HG02870 (cell line): Measurements from ENCODE around the gene MACO1.
"Not testable (repeated sequence)": the region's sequence is repeated elsewhere in the genome, so short reads cannot be mapped to it uniquely, and the experiment has no call there.

Experiments
- ATAC-seq: cut with Tn5 transposase; IDR thresholded peaks from one replicate; pipeline ENCODE4 v1.9.1; 2021; ENCODE audit warnings: mild to moderate bottlenecking, moderate library complexity; ENCODE audit not compliant: unreplicated experiment

The MACO1 gene

DNA sequence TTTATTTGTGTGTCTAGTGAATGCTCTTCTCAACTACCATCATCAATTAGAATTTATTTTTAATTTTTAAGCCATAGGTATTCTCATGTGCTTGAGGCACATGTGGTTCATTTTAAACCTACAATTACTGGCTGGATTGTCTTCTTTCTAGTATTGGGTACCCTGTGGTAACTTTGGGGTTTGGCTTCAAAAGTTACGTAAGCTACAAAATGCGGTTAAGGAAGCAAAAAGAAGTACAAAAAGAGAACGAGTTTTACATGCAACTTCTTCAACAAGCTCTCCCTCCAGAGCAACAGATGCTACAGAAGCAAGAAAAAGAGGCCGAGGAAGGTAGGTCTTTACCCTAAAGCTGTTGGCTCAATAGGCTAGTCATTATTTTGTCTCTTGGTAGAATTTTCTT lies 25.8 kb downstream of the MACO1 start:
- ATAC-seq: no peak

DNA sequence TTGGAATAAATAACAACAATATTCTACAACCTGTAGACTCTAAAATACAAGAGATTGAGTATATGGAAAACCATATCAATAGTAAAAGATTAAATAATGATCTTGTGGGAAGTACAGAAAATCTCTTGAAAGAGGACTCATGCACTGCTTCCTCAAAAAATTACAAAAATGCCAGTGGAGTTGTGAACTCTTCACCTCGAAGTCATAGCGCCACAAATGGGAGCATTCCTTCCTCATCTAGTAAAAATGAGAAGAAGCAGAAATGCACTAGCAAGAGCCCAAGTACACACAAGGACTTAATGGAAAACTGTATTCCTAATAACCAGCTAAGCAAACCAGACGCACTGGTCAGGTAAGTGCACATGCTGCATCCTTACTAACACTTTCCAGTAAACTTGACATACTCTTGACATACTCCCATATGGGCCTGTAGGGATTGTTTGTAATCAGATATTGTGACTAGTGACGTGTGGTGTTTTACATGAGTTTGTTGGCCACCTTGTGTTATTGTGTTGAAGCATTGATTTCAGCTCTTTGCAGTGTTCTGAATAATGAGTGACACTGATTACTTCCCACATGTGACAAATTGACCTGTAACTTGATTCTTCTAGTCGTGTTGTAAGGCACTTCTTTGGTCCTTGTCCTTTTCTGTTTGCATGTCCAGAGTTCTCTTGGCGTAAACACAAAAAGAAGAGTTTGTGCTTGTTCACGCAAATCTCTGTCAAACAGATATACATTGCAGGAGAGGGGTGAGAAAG lies 28.0 kb downstream of the MACO1 start:
- ATAC-seq: no peak

DNA sequence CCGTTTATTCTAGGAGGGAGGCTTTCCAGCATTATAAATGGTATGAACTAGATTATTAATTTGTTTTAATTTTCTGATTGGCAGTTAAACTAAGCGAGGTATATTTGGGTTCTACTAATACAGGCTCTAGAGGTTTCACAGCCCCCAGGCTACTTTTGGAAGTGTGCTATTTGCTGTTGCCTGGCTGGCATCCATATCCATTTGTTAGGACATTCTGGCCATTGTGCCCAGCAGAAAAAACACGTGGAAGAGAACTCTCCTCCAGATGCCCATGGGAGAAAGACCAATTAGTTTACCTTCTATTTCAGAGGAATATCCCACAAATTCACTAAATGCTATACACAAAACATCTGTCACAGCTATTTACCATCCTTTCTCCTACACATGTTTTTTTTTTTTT lies 29.3 kb downstream of the MACO1 start:
- no peak for ATAC-seq

DNA sequence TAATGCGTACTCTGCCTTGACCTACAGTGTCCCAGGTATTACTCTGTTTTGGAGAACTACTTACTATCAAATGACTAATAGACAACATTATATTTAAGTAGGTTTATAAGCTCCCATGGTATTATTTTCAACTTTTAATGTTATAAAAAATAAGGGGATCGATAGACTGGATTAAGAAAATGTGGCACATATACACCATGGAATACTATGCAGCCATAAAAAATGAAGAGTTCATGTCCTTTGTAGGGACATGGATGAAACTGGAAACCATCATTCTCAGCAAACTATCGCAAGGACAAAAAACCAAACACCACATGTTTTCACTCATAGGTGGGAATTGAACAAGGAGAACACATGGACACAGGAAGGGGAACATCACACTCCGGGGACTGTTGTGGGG lies 30.1 kb downstream of the MACO1 start:
- not testable (repeated sequence) for ATAC-seq

DNA sequence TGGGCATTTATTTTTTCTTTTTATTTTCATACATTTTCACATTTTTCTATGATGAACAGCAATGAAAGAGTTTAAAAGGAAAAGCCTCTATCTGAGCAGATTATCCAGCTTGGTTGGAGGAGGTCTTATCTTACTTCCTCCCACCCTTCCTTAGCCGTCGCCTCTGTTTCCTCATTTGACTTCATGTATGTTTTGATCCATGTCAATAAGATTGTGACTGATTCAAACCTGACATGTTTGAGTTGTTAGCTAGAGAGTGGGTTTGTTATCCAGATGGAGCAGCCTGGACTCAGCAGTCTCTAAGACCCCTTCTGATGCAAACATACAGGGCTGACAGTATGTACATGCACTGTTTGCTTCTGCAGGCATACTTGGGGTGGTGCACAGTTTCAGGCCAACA lies 31.2 kb downstream of the MACO1 start:
- ATAC-seq: no peak

DNA sequence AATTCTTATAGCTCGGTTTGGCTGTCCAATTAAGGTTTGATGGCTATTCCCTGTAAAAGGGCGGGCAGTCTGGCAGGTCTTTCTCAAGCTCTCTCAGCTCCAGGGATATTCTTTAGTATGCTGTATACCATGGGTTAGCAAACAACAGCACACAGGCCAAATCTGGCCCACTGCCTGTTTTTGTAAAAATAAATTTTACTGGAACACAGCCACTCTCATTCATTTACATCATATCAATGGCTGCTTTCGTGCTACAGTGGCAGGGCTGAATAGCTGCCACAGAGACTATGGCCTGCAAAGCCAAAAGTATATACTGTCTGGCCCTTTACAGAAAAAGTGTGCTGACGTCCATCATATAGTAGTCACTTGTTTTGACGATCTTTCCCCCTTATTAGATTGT lies 32.0 kb downstream of the MACO1 start:
- ATAC-seq: no peak

DNA sequence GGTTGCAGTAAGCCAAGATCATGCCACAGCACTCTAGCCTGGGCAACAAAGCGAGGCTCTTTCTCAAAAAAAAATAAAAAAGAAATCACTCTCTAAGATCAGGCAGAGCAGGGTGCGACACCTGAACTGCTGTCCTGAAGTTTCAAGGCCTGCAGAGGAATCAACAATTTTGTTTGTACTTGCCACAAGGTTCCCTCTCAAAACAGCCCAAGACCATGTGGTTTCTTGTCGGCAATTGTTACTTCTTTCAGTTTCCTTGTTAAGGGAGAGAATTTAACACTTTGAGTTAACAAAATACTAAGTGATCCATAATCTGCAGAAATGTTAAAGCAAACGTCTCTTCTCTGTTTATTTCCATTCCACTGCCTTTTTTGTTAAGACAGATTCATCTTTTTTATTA lies 36.5 kb downstream of the MACO1 start:
- ATAC-seq: no peak

DNA sequence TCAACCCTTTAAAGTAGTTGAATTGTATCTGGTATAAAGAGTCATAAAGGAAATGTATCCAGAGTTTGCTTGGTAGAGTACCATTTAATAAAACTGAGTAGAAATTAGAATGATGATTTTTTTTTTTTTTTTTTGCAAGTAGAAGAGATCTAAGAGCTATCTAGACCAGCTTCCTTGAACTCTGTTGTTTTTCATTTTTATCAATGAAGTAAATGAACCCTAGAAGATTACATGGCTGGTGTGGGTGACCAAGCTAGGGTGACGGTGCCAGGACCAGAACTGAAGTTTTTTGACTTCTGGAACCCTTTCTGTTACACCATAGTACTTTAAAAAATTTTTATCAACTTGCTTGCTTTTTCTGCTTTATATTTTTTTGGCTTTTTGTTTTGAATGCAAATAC lies 36.9 kb downstream of the MACO1 start:
- no peak for ATAC-seq

DNA sequence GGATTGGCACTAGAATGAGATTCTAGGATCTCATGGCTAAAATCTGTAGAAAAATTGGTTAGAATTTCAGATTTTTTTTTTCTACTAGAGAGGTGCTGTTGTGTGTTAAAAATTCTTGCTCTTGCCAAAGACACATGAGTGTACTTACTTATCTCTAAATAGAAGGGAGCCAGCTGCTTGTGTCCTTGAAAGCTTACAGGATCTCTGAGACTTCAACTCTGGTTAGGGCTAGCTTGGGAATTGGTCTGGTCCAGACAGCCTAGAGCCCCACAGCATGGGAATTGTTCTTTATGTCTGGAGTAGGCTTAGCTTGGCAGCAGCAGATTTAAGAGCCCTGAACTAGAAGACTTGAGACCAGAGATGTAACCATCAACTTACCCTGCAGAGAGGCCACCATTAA lies 37.3 kb downstream of the MACO1 start:
- ATAC-seq: no peak

DNA sequence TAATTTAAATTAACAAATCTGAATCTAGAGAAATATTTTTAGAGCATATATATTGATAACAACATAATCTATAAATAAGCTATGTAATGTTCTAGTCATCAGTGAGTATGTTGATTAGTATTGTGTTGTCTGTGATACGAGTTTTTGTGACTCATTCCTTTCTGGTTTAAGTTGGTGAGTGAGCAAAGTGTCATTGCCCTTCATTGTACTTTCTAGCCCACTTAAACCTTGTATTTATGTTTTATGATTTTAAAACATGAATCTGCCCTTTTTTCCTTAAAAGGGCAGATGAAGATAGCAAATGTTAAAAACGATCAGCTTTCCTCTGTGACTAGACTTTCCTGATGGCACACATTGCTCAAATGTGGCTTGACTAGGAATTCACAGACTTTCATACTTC lies 38.5 kb downstream of the MACO1 start:
- no peak for ATAC-seq

DNA sequence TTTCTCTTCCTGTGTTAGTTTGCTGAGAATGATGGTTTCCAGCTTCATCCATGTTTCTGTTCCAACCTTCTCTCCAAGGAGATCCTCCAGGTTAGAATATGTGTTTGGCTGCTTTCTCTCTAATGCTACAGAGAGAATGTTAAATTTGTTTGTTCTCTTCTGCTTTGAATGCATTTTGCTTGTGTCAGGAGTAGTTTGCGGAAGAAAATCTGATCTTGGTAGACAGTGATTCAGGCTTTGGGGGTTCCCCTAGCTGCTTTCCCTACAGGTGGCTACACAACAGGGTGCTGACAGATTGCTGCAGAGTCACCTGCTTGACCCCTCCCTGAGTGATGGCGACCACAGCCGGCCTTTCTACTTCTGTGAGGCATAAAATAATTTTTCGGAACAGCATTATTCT lies 41.8 kb downstream of the MACO1 start:
- no peak for ATAC-seq

DNA sequence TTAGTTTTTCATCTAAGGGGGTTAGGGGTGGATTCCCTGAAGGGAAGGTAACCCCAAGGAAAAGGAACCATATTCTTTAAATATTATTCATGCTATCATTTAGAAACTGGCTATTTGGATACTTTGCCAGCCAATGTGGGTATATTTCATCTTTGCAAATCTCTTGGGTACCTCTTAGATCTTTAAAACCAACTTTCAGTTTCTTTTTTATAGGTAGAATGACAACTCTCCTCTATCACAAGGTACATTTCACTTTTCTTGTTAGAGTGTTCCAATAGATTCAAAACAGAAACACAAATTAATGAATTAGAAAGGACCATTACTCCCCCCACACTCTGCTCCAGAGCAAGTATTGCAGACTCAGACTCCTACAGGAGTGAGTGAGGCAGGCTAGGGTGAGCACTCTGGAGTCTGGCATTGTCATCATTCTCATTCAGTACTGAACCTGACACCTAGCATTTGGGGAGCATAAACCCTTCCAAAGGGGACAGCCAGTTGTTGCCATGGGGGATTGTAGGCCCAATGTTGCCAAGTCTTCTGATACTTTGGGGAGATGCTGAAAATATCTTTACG lies 43.0 kb downstream of the MACO1 start:
- ATAC-seq: no peak

DNA sequence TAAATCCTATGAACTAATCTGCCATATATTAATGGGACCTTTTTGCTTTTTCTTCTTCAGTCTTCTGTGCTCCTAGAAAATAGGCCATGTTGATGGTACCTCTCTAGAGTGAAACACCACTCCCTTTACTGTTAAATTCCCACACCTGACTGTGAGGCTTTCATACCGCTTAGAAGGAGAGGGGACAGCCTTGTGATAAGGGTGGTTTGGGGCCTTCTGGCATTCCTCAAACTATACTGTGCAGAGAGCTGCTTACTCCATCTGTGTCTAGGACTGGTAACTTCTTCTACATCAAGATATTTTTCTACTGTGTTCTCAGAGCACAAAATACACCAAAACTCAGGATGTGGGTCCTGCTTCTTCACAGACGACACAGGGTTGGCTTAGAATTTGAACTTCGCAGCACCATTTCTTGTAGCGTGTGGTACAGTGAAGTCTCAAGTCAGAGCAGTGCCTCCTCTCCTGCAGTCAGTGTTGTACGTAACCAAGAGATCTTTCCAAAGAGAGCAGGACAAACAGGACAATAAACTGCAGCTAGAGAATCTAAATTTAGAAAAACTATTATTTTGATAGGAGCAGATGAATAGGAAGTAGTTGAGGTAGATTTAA lies 43.8 kb downstream of the MACO1 start:
- ATAC-seq: no peak

DNA sequence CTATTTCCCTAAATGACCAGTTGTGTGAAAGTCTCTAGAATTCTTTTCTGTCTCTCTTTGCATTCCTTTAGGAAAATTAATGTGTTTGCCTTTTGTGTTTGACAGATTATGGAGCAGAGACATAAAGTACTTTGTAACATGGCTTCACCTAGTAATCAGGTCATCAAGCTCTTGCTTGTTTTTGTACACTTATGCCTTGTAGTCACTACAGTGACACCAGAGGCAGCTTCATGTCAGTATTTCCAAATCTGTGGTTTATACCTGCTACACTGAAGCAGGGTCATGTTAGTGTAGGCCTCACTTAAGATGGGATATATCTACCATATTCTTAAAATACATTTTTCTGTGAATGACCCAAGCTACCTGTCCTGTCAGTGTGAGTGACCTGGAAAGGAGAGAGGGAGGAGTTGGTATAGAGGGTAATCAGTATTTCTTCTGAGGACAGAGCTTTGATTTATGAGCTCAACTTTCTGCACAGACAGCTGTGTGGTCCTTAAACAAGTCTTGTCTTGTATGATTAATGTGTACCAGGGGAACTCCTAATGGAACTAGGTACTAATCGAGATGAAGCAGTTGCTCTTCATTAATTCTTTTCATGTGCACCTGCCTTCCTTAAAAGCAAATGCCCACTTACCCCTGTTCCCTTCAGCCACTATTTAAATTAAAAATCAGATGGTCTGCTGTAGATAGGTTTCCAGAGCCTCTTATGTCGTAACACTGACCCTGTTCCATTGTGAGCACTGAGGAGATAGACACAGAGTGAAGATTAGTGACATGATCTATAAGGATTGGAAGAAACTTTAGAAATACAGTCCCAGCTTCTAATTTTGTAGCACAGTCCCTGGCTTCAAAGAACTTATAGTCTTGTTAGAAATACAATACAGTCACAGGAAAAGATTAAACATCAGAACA lies 45.7 kb downstream of the MACO1 start:
- no peak for ATAC-seq

DNA sequence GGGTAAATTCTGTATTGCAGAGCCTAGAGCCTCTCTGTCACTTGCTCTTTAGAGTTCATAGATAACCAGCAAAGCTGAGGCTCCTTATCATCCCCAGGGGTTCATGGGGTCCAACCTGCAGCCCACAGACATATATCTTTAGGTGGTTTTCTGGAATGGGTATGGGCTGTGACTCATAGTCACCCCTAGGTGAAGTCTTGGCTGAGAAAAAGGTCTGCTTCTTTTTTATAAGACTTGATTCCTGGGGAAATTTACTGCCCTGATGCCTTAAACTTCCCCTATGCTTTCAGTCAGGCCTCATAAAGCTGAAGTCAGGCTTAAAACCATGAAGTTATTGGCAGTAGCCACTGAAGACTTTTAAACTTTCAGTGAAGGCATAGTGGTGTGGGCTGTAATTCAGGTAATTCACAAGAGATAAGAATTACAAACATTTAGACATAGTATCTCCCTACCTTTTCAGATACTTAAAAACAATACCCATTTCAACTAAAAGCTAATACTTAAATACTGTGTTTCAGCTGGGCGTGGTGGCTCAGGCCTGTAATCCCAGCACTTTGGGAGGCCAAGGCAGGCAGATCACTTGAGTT lies 46.8 kb downstream of the MACO1 start:
- no peak for ATAC-seq

DNA sequence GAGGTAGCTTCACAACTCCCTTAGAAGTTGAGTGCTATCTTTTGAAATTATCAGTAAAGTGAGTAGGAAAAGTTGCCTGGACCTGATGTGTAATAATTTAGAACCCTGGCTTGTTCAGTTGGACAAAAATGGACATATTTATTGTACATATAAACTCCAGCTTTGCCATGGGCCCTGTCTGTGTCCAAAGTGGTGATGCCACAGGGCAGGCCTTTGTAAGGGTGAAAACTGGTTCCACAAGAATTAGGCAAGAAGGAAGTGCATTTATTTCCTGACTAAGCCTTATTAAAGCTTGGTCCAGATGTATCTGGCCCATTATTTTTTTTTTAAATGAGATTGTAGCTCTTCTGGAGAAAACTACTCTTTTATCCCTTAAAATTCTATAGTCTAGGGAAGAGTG lies 47.9 kb downstream of the MACO1 start:
- no peak for ATAC-seq

DNA sequence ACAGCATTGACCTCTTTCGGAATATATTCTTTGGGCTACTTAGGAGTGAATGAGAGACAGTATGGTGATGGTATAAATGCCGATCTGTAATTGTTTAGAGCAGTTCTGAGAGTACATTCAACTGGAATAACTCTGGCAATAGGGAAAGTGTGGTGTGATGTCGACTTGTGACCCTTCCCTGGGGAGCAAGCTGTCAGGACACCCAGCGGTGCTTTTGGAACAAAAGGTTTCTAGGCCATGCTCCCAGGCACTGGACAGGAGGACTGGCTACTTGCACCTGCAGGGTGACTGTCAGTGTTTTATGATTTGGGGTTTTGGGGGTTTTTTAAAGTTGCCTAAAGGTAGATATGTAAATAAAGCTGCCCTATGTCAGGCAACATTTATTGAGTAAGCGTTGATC lies 50.9 kb downstream of the MACO1 start:
- ATAC-seq: no peak

DNA sequence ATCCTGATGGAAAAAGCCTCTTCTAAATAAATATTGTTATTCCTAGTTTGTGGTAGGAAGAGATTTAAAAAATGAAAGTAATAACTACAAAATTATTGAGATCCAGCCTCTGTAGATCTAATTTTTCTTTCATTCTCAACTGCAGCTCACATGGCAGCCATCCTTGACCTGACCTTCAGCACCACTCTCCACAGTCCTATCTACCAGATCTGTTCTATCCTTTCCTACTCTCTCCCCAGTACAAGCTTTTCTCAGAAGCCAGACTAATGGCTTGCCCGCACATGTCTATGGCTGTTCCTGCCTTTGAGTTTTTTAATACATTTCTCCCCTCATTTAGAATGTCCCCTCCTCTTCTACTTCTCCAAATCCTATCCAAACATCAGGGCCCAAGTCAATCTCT lies 51.5 kb downstream of the MACO1 start:
- no peak for ATAC-seq

DNA sequence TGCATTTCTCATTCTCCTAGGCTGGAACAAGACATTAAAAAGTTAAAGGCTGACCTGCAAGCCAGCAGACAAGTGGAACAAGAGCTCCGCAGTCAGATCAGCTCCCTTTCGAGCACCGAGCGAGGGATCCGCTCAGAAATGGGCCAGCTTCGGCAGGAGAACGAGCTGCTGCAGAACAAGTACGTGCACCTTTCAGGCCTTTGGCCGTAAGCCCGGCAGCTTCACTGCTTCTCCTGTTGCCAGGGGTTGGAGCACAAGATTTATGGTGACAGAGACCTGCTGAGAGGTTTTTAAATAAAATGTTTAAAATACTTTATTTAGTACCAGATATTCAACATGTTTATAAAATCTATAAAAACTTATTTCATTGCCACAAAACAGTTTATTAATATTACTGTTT lies 53.4 kb downstream of the MACO1 start:
- ATAC-seq: no peak

DNA sequence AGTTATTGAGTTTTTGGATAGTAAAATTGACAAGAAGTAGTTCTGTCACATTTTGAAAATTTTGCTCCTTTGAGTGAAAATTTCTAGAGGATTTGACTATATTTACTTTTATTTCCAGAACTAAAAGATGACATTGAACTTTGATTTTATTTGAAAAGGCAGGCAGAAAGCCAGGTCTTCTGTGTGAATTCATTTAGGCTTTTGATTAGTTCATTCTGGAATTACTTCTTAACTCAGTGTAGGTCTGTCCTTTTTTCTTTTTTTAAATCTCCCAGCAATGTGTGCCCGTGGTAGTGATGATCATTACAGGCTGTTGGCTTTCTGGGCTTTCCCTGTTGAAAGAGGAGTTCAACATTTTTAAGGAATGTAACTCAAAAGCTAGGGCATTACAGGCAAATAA lies 53.8 kb downstream of the MACO1 start:
- ATAC-seq: no peak
